Astrocyte of the hippocampus (primary cell): ENCODE results near the gene MRPS27.
A peak's percentile ranks its signal among the peaks of the same experiment; 100 is the strongest.

Experiments
- DNase-seq: peaks from one replicate; pipeline ENCODE4 v3.0.0; 2011; ENCODE audit warnings: low read depth, low spot score

MRPS27 gene

GRCh38 chr5:72232838-72233237, 87.2 kb downstream of the MRPS27 start:
- no peak for DNase-seq

GRCh38 chr5:72231991-72232703, 87.9 kb downstream of the MRPS27 start:
- DNase-seq, result peak; percentile 69

- DNase-seq, result no peak
These were observed 91.1 kb downstream of the MRPS27 start for GRCh38 chr5:72228960-72229359.

GRCh38 chr5:72226950-72227349, 93.1 kb downstream of the MRPS27 start:
- DNase-seq, result no peak

- DNase-seq, result no peak
These were observed 94.3 kb downstream of the MRPS27 start for GRCh38 chr5:72225741-72226140.

GRCh38 chr5:72224946-72225463, 95.0 kb downstream of the MRPS27 start:
- peak; percentile 50 for DNase-seq

- no peak for DNase-seq
These were observed 96.7 kb downstream of the MRPS27 start for GRCh38 chr5:72223371-72223770.

GRCh38 chr5:72222521-72222920, 97.5 kb downstream of the MRPS27 start:
- DNase-seq, result no peak

- no peak for DNase-seq
These were observed 98.5 kb downstream of the MRPS27 start for GRCh38 chr5:72221541-72221940.

- no peak for DNase-seq
These were observed 98.9 kb downstream of the MRPS27 start for GRCh38 chr5:72221099-72221498.

- no peak for DNase-seq
These were observed 103.3 kb downstream of the MRPS27 start for GRCh38 chr5:72216756-72217155.

- DNase-seq, result no peak
These were observed 105.9 kb downstream of the MRPS27 start for GRCh38 chr5:72214168-72214567.

- DNase-seq, result no peak
These were observed 106.6 kb downstream of the MRPS27 start for GRCh38 chr5:72213482-72213881.

- DNase-seq, result no peak
These were observed 107.9 kb downstream of the MRPS27 start for GRCh38 chr5:72212171-72212570.

GRCh38 chr5:72210888-72211678, 109.0 kb downstream of the MRPS27 start:
- peak; percentile 74 for DNase-seq

- peak; percentile 78 for DNase-seq
These were observed 110.6 kb downstream of the MRPS27 start for GRCh38 chr5:72209147-72210115.

GRCh38 chr5:72208324-72208926, 111.6 kb downstream of the MRPS27 start:
- DNase-seq, result no peak

GRCh38 chr5:72206994-72207393, 113.0 kb downstream of the MRPS27 start:
- DNase-seq, result no peak

GRCh38 chr5:72206160-72206559, 113.9 kb downstream of the MRPS27 start:
- no peak for DNase-seq

- DNase-seq, result peak; percentile 60
These were observed 114.5 kb downstream of the MRPS27 start for GRCh38 chr5:72205431-72206009.

GRCh38 chr5:72204946-72205345, 115.1 kb downstream of the MRPS27 start:
- peak; percentile 14 for DNase-seq
